Pancreas (tissue), 10 donors: ENCODE results near the gene SEMA7A. TPM values are rescaled to one million over a fixed set of nuclear protein-coding genes. Genes with fewer than 3 reads are reported as not detected.

Source experiments
- ATAC-seq, 4 donors: fragments of 200-7000 bp; cut with Tn5 transposase; one replicate each; pipeline versions ENCODE4 v1.8.0 to v1.9.1; 2020; ENCODE audit warnings: mild to moderate bottlenecking in 4 of 4, moderate library complexity in 4 of 4
- DNase-seq, 6 donors: peaks; one replicate each; pipeline ENCODE4 v3.0.0-alpha.2; 2020
- FAIRE-seq: peaks from 2 replicates; lab custom pipeline; 2012; peaks lifted over from hg19 to GRCh38; lab: Jason Lieb, UNC
- H3K27ac ChIP-seq, 4 donors: fragments of 200-600 bp; sonication (generic); 1 replicate in 3 of 4; 2 replicates in 1 of 4; pipeline versions ENCODE4 v1.5.0 to v1.8.0; 2020
- H3K27me3 ChIP-seq, 4 donors: fragments of 200-600 bp; one replicate each; pipeline ENCODE4 v1.8.0; 2021
- H3K36me3 ChIP-seq, 3 donors: fragments of 200-600 bp; sonication (generic) in 1 of 3; one replicate each; pipeline versions ENCODE4 v1.5.0 to v1.8.0; 2020 to 2021
- H3K4me1 ChIP-seq, 3 donors: fragments of 200-600 bp; one replicate each; pipeline ENCODE4 v1.8.0; 2021
- H3K4me3 ChIP-seq, 4 donors: fragments of 200-600 bp; sonication (generic) in 2 of 4; one replicate each; pipeline versions ENCODE4 v1.5.0 to v1.8.0; 2020 to 2021
- H3K9me3 ChIP-seq, 4 donors: fragments of 200-600 bp; one replicate each; pipeline ENCODE4 v1.8.0; 2021
- CTCF ChIP-seq, 4 donors: fragments of 200-600 bp; sonication (generic) in 3 of 4; IDR thresholded peaks; one replicate each; pipeline versions ENCODE4 v1.5.0 to v1.8.0; 2021; ENCODE audit warnings: antibody characterized with exemption in 4 of 4
- WGBS, 2 donors: extraction: QIAGEN DNeasy Blood & Tissue Kit; methylation state at CpG; one replicate each; pipeline ENCODE4 v1.1.7; 2013; 5-methylcytosine and 5-hydroxymethylcytosine counted together
- intact Hi-C, 3 donors: fragments of 100-400 bp; cut with DNase I; formaldehyde crosslinking; loops; one replicate each; pipeline versions ENCODE4 v1.11.1 to v1.14.2; 2022
- polyA plus RNA-seq, 2 donors: library from polyadenylated mRNA; stranded (reverse); fragments of 200-250 nt; gene quantifications; one replicate each; pipeline ENCODE4 v1.2.3, GENCODE V29; 2013
- total RNA-seq, 6 donors: library from RNA; stranded (reverse); fragmentation: NEBNext Ultra II Directional in 4 of 6; extraction: Animal tissue kit (Norgen Biotek cat#: 25700) in 4 of 6; gene quantifications; one replicate each; pipeline versions ENCODE4 v1.2.1 to v1.2.4, GENCODE V29; 2021 to 2023
- donor health status: healthy with polysubstance abuse.
- donor health status: DM: no; HTN: no; CAD: no; lungs with moderate emphysema.
- donor health status: DM: no; HTN: no; CAD: no.
- donor health status: control.
- donor health status: control.
- donor health status: Bipolar disorder and iron deficiency.
- donor health status: DM: yes; HTN: yes; CAD: no.
- donor health status: DM: no; HTN: no; CAD: no.
- donor health status: DM: no; HTN: no; CAD: no.
- donor health status: DM: yes; HTN: yes; CAD: no.

SEMA7A gene
- total and polyA plus RNA-seq, 8 donors = 0.37 to 5.6 (median 0.76) TPM

GRCh38 chr15:74432271-74432967, 1.3 kb downstream of the SEMA7A start:
- H3K4me1 ChIP-seq = peaks cover 5 to 13% (median 10%) of the 10 kb centered on the region in 3 donors
- WGBS, 2 donors = 4 to 22% methylated on average over 17 to 21 of the region's 21 CpGs
- peak overlapping the region in 3 of 4 donors; percentile 61 to 80 (median 67) for H3K4me3 ChIP-seq
- no peaks in the 10 kb centered on the region for H3K36me3 ChIP-seq
- H3K27me3 ChIP-seq = no peaks in the 10 kb centered on the region
- FAIRE-seq (no peak), ATAC-seq (no peak), DNase-seq (no peak)
- no peak overlapping the region for H3K27ac ChIP-seq
- H3K9me3 ChIP-seq = no peaks in the 10 kb centered on the region
- intact Hi-C loops = no loop called here
- no peak for TF ChIP-seq CTCF (IDR thresholded peaks at IDR 0.05)

GRCh38 chr15:74431645-74432044, 2.1 kb downstream of the SEMA7A start:
- FAIRE-seq (no peak), DNase-seq (peak in 1 of 6 donors; percentile 67), ATAC-seq (no peak)
- no peak for TF ChIP-seq CTCF (IDR thresholded peaks at IDR 0.05)
- WGBS, 2 donors = 80 to 84% methylated on average over 8 of the region's 8 CpGs
- Histone ChIP-seq H3K4me1 (peaks cover 5 to 13% (median 10%) of the 10 kb centered on the region in 3 donors), H3K4me3 (no peak overlapping the region), H3K9me3 (no peaks in the 10 kb centered on the region), H3K36me3 (no peaks in the 10 kb centered on the region), H3K27ac (no peak overlapping the region), H3K27me3 (no peaks in the 10 kb centered on the region)
- intact Hi-C loops = no loop called here

GRCh38 chr15:74431116-74431515, 2.6 kb downstream of the SEMA7A start:
- no peaks in the 10 kb centered on the region for H3K36me3 ChIP-seq
- DNase-seq (peak in 1 of 6 donors; percentile 6), FAIRE-seq (no peak), ATAC-seq (no peak)
- H3K27me3 ChIP-seq = no peaks in the 10 kb centered on the region
- peaks cover 5 to 13% (median 10%) of the 10 kb centered on the region in 3 donors for H3K4me1 ChIP-seq
- no peak for TF ChIP-seq CTCF (IDR thresholded peaks at IDR 0.05)
- 80 to 92% methylated on average over 1 of the region's 1 CpG for WGBS, 2 donors
- no peaks in the 10 kb centered on the region for H3K9me3 ChIP-seq
- no peak overlapping the region for H3K4me3 ChIP-seq
- no peak overlapping the region for H3K27ac ChIP-seq
- intact Hi-C loops = no loop called here

GRCh38 chr15:74430510-74430951, 3.2 kb downstream of the SEMA7A start:
- Histone ChIP-seq H3K4me3 (no peak overlapping the region), H3K27ac (no peak overlapping the region), H3K36me3 (no peaks in the 10 kb centered on the region), H3K27me3 (no peaks in the 10 kb centered on the region), H3K4me1 (peaks cover 5 to 13% (median 10%) of the 10 kb centered on the region in 3 donors), H3K9me3 (no peaks in the 10 kb centered on the region)
- TF ChIP-seq CTCF (IDR thresholded peaks at IDR 0.05) = no peak
- intact Hi-C loops = no loop called here
- no peak for ATAC-seq
- 44 to 61% methylated on average over 6 of the region's 6 CpGs for WGBS, 2 donors
- no peak for FAIRE-seq
- peak in 1 of 6 donors; percentile 46 for DNase-seq
